GM23248 (cell line): ENCODE measurements around the gene LRBA. TPM values are rescaled to one million over a fixed set of nuclear protein-coding genes. Genes with fewer than 3 reads are reported as not detected.
A peak's percentile ranks its signal among the peaks of the same experiment; 100 is the strongest.

Experiments
- DNase-seq: peaks from one replicate; pipeline ENCODE4 v3.0.0-alpha.2; 2015
- H2AFZ ChIP-seq: fragments of 200-600 bp; sonication (generic); 2 replicates; pipeline ENCODE4 v1.6.1; 2016; ENCODE audit warnings: antibody characterized with exemption
- H3F3A ChIP-seq: fragments of 200-600 bp; sonication (generic); 2 replicates; pipeline ENCODE4 v1.6.1; 2016; ENCODE audit warnings: mild to moderate bottlenecking, antibody characterized with exemption, mixed run types; ENCODE audit not compliant: insufficient read depth
- H3K27ac ChIP-seq: fragments of 200-600 bp; sonication (generic); 2 replicates; pipeline ENCODE4 v1.5.1; 2016; ENCODE audit warnings: mild to moderate bottlenecking
- H3K27me3 ChIP-seq: fragments of 200-600 bp; sonication (generic); replicated peaks from 2 replicates; pipeline ENCODE4 v1.6.1; 2016; ENCODE audit warnings: mild to moderate bottlenecking; ENCODE audit not compliant: insufficient read depth
- H3K36me3 ChIP-seq: fragments of 200-600 bp; sonication (generic); 2 replicates; pipeline ENCODE4 v1.6.1; 2016; ENCODE audit warnings: low read depth, mild to moderate bottlenecking
- H3K4me1 ChIP-seq: fragments of 200-600 bp; sonication (generic); 2 replicates; pipeline ENCODE4 v1.6.1; 2016; ENCODE audit warnings: mild to moderate bottlenecking; ENCODE audit not compliant: insufficient read depth
- H3K4me2 ChIP-seq: fragments of 200-600 bp; sonication (generic); one replicate; pipeline ENCODE4 v1.6.1; 2016; ENCODE audit warnings: mild to moderate bottlenecking; ENCODE audit not compliant: unreplicated experiment
- H3K4me3 ChIP-seq: fragments of 200-600 bp; sonication (generic); 2 replicates; pipeline ENCODE4 v1.5.1; 2016; ENCODE audit warnings: mild to moderate bottlenecking
- H3K79me2 ChIP-seq: fragments of 200-600 bp; sonication (generic); 2 replicates; pipeline ENCODE4 v1.6.1; 2016; ENCODE audit warnings: mild to moderate bottlenecking; ENCODE audit not compliant: insufficient read depth
- H3K9ac ChIP-seq: fragments of 200-600 bp; sonication (generic); 2 replicates; pipeline ENCODE4 v1.6.1; 2016; ENCODE audit warnings: mild to moderate bottlenecking
- H3K9me2 ChIP-seq: fragments of 200-600 bp; sonication (generic); 2 replicates; pipeline ENCODE4 v1.6.1; 2016; ENCODE audit warnings: mixed run types, mild to moderate bottlenecking, moderate library complexity; ENCODE audit not compliant: insufficient read depth
- H3K9me3 ChIP-seq: fragments of 200-600 bp; sonication (generic); one replicate; pipeline ENCODE4 v1.6.1; 2017; ENCODE audit warnings: low read depth
- H4K20me1 ChIP-seq: fragments of 200-600 bp; sonication (generic); 2 replicates; pipeline ENCODE4 v1.6.0; 2016; ENCODE audit not compliant: insufficient read depth
- EZH2 ChIP-seq: fragments of 200-600 bp; sonication (generic); IDR thresholded peaks from 2 replicates; pipeline ENCODE4 v1.6.1; 2018; ENCODE audit warnings: antibody characterized with exemption, mild to moderate bottlenecking; ENCODE audit not compliant: insufficient read depth, poor library complexity, severe bottlenecking
- EZH2phosphoT487 ChIP-seq: fragments of 200-600 bp; sonication (generic); IDR thresholded peaks from 2 replicates; pipeline ENCODE4 v1.6.1; 2018; ENCODE audit warnings: antibody characterized with exemption, moderate library complexity, mild to moderate bottlenecking, low read depth; ENCODE audit not compliant: insufficient read depth
- WGBS, 2 experiments: methylation state at CpG; one replicate each; pipeline ENCODE4 v1.1.6; 2015 to 2017; ENCODE audit warnings: low lambda C conversion rate in 2 of 2, low coverage in 1 of 2; ENCODE audit errors: missing lambda C conversion rate in 2 of 2; 5-methylcytosine and 5-hydroxymethylcytosine counted together
- in situ Hi-C: fragments of 300-500 bp; cut with MboI; formaldehyde crosslinking; loops from 2 replicates; pipeline ENCODE4 v1.15.0; 2020
- polyA plus RNA-seq: library from polyadenylated mRNA; unstranded; fragments of >200 nt; fragmentation: Nextera tagmentation; extraction: Ambion mirVana; gene quantifications from 2 replicates; pipeline ENCODE4 v1.2.1, GENCODE V29; 2016
- total RNA-seq: library from RNA; depleted of rRNA; stranded (reverse); fragments of >200 nt; shearing (Covaris generic); gene quantifications from 2 replicates; pipeline ENCODE4 v1.2.3, GENCODE V29; 2014

LRBA gene
- total and polyA plus RNA-seq, 2 experiments from 2014 or later = 6.6 to 17.8 TPM

- H3K4me1 ChIP-seq = peaks cover 12% of the 10 kb centered on the region
- H3K4me3 ChIP-seq = no peak overlapping the region
- H3K9me3 ChIP-seq = no peaks in the 10 kb centered on the region
- TF ChIP-seq EZH2phosphoT487 = no peak
- TF ChIP-seq EZH2 = no peak
- no peak overlapping the region for H3K27ac ChIP-seq
- H3K79me2 ChIP-seq = no peaks in the 10 kb centered on the region
- H3F3A ChIP-seq = no peaks in the 10 kb centered on the region; the same call in 1 of the 2 replicates
- 79 to 89% methylated on average over 1 of the region's 1 CpG for WGBS, 2 experiments
- no peaks in the 10 kb centered on the region for H3K9me2 ChIP-seq
- DNase-seq = no peak
- no peak overlapping the region for H3K4me2 ChIP-seq
- no peak overlapping the region for H3K9ac ChIP-seq
- H4K20me1 ChIP-seq = no peaks in the 10 kb centered on the region
- no peaks in the 10 kb centered on the region for H3K36me3 ChIP-seq
- in situ Hi-C loops = no loop called here
- no peak overlapping the region for H2AFZ ChIP-seq
- H3K27me3 ChIP-seq = no peaks in the 10 kb centered on the region
Observed at GRCh38 chr4:150265806-150266205, 749.3 kb downstream of the LRBA start.

- 84 to 85% methylated on average over 6 of the region's 6 CpGs for WGBS, 2 experiments
- Histone ChIP-seq H3K9me2 (no peaks in the 10 kb centered on the region), H3K4me3 (no peak overlapping the region), H2AFZ (no peak overlapping the region), H3K27ac (no peak overlapping the region), H3K4me1 (peaks cover 12% of the 10 kb centered on the region), H3K27me3 (no peaks in the 10 kb centered on the region), H3F3A (no peaks in the 10 kb centered on the region; the same call in 1 of the 2 replicates), H4K20me1 (no peaks in the 10 kb centered on the region), H3K4me2 (no peak overlapping the region), H3K9me3 (no peaks in the 10 kb centered on the region), H3K9ac (no peak overlapping the region), H3K36me3 (no peaks in the 10 kb centered on the region), H3K79me2 (no peaks in the 10 kb centered on the region)
- peak; percentile 7 for DNase-seq
- TF ChIP-seq EZH2phosphoT487 (no peak), EZH2 (no peak)
- in situ Hi-C loops = no loop called here
Observed at GRCh38 chr4:150264595-150265161, 750.4 kb downstream of the LRBA start.

DNA sequence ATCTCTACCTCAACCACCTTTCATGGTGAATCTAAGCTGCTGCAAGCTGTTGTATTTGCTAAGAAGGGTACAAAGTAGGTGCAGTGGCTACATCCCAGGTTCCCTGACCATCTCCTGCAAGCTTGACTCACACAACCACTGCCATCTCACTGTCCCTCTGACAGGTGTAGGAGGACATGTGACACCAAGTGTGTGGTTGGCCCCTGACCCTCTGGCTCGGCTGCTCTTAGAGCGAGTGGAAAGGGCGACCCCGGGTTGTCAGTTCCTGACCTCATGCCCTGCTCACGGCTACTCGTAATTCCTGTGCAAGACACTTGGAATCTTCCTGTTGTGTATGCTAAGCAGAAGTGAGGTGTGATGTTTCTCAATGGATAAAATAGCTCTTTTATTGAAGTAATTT is 752.5 kb downstream of the LRBA start:
- Histone ChIP-seq H3K27ac (no peak overlapping the region), H3K4me2 (no peak overlapping the region), H2AFZ (no peak overlapping the region), H3K9me3 (no peaks in the 10 kb centered on the region), H3K27me3 (no peaks in the 10 kb centered on the region), H3K4me3 (no peak overlapping the region), H3K9ac (no peak overlapping the region), H3K36me3 (no peaks in the 10 kb centered on the region), H3K9me2 (no peaks in the 10 kb centered on the region), H4K20me1 (no peaks in the 10 kb centered on the region), H3F3A (no peaks in the 10 kb centered on the region; the same call in 1 of the 2 replicates), H3K79me2 (no peaks in the 10 kb centered on the region), H3K4me1 (peaks cover 12% of the 10 kb centered on the region)
- 94 to 96% methylated on average over 6 of the region's 6 CpGs for WGBS, 2 experiments
- TF ChIP-seq EZH2 (no peak), EZH2phosphoT487 (no peak)
- no peak for DNase-seq
- in situ Hi-C loops = no loop called here

DNA sequence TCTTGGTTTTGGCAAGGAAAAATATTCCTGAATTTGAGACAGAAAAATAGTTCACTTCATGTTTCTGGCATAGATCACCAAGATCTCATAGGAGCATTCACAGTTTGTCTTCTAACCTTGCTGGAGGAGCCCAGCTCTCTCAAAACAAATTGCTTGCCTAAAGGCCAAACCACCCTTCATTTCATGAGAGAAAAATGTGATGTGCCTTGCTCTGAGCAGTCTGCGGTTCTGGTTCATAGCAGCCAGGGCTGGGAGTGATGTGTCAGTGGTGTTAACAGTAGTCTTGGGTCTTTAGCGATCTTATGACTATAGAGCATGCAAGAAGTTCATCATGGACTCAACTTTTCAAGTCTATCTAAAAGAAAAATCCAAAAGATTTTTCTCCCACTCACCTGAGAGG is 753.5 kb downstream of the LRBA start:
- no peak overlapping the region for H3K9ac ChIP-seq
- no peaks in the 10 kb centered on the region for H3K79me2 ChIP-seq
- H3K4me2 ChIP-seq = no peak overlapping the region
- no peaks in the 10 kb centered on the region for H3K27me3 ChIP-seq
- no peaks in the 10 kb centered on the region for H3K9me3 ChIP-seq
- in situ Hi-C loops = no loop called here
- no peaks in the 10 kb centered on the region for H3K36me3 ChIP-seq
- no peaks in the 10 kb centered on the region for H3K9me2 ChIP-seq
- TF ChIP-seq EZH2phosphoT487 (no peak), EZH2 (no peak)
- no peaks in the 10 kb centered on the region; the same call in 1 of the 2 replicates for H3F3A ChIP-seq
- H3K4me1 ChIP-seq = peaks cover 12% of the 10 kb centered on the region
- no peak for DNase-seq
- no peak overlapping the region for H3K4me3 ChIP-seq
- no peak overlapping the region for H2AFZ ChIP-seq
- H3K27ac ChIP-seq = no peak overlapping the region
- H4K20me1 ChIP-seq = no peaks in the 10 kb centered on the region
- 96 to 98% methylated on average over 2 of the region's 2 CpGs for WGBS, 2 experiments
